ENCODE data around the gene PKNOX2. TPM values are rescaled to one million over a fixed set of nuclear protein-coding genes. Genes with fewer than 3 reads are reported as not detected.

The PKNOX2 gene
- total RNA-seq, 1 experiment from 2014 or later = not detected

DNA sequence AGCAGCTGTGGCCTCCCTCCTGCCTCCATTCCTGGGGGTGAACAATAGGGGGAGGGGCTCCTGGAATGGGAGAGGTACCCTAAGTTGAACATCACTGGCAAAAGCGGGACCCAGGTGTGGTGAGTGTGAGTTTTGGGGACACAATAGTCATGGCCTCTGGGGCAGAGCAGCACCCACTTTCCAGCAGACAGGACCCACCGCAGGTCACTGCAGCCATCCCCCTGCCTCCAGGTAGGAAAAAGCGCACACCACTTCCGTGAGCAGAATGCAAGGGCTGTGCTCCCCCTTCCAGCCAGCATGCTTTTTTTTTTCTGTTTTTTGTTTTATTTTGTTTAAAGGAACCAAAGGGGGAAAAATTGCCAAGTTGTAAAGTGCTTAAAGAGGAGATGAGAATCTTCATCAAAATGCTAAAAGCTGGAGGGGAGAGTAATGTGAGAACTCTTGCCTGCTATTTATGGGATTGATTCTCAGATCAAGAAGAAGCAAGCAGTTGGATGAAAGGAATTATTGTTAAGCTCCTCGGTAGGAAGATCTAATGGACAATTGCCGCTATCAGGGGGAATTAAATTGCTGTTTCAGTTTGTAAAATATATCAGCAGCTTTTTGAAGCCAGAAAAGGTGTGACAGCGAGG, 178.7 kb downstream of the PKNOX2 start:
- Mint-ChIP-seq H3K4me3 (ENCODE audit: low read depth, unreplicated experiment) (no peak overlapping the region), H3K36me3 (ENCODE audit: insufficient read depth, unreplicated experiment) (no peaks in the 10 kb centered on the region), H3K27ac (ENCODE audit: unreplicated experiment) (no peak overlapping the region), H3K27me3 (ENCODE audit: unreplicated experiment) (peaks cover 91% of the 10 kb centered on the region), H3K9me3 (ENCODE audit: low read depth, unreplicated experiment) (no peaks in the 10 kb centered on the region), H3K4me1 (ENCODE audit: low read depth, unreplicated experiment) (no peaks in the 10 kb centered on the region)
- DNase-seq = no peak
- CTCF ChIA-PET = interaction anchor here (0.8 kb wide), 1 partner anchor 382 kb away, joined by 3 read pairs; no protein-coding TSS in a partner anchor
- TF ChIP-seq, protein P1, sequence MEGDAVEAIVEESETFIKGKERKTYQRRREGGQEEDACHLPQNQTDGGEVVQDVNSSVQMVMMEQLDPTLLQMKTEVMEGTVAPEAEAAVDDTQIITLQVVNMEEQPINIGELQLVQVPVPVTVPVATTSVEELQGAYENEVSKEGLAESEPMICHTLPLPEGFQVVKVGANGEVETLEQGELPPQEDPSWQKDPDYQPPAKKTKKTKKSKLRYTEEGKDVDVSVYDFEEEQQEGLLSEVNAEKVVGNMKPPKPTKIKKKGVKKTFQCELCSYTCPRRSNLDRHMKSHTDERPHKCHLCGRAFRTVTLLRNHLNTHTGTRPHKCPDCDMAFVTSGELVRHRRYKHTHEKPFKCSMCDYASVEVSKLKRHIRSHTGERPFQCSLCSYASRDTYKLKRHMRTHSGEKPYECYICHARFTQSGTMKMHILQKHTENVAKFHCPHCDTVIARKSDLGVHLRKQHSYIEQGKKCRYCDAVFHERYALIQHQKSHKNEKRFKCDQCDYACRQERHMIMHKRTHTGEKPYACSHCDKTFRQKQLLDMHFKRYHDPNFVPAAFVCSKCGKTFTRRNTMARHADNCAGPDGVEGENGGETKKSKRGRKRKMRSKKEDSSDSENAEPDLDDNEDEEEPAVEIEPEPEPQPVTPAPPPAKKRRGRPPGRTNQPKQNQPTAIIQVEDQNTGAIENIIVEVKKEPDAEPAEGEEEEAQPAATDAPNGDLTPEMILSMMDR (IDR thresholded peaks at IDR 0.05; ENCODE audit: unreplicated experiment) = no peak
- no TSS peak for BruUV-seq (replicated peaks)
- intact Hi-C loops (cut with micrococcal nuclease; ENCODE audit: unreplicated experiment) = loop anchor here (10.0 kb wide), 1 partner anchor 248 kb away; no protein-coding TSS in a partner anchor

DNA sequence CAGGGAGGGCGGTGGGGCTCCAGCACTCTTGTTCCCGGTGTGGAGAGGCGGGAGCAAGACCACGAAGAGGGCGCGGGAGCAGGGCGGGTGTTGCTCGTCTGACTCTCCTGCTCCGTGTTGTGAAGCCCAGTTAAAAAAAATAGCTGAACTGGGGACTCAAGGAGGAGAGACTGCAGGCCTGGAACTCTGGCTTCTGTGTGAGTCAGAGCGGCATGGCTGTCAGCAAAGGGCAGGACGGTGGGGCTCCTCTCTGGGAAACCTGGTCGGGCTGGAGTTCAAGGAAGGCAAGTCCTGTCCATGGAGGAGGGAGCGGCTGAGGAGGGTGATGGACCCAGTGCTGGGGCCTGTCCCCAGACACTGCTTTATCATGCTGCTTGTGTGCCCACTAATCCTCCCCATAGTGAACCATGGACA, 179.2 kb downstream of the PKNOX2 start:
- TF ChIP-seq, protein P1 (IDR thresholded peaks at IDR 0.05; ENCODE audit: unreplicated experiment) = no peak
- no TSS peak for BruUV-seq (replicated peaks)
- intact Hi-C loops (cut with micrococcal nuclease; ENCODE audit: unreplicated experiment) = loop anchor here (10.0 kb wide), 1 partner anchor 249 kb away; no protein-coding TSS in a partner anchor
- CTCF ChIA-PET = interaction anchor here (0.8 kb wide), 1 partner anchor 383 kb away, joined by 3 read pairs; no protein-coding TSS in a partner anchor
- H3K36me3 Mint-ChIP-seq (ENCODE audit: insufficient read depth, unreplicated experiment) = no peaks in the 10 kb centered on the region
- H3K27me3 Mint-ChIP-seq (ENCODE audit: unreplicated experiment) = peaks cover 88% of the 10 kb centered on the region
- no peak overlapping the region for H3K4me3 Mint-ChIP-seq (ENCODE audit: low read depth, unreplicated experiment)
- H3K4me1 Mint-ChIP-seq (ENCODE audit: low read depth, unreplicated experiment) = no peaks in the 10 kb centered on the region
- no peak overlapping the region for H3K27ac Mint-ChIP-seq (ENCODE audit: unreplicated experiment)
- no peak for DNase-seq
- H3K9me3 Mint-ChIP-seq (ENCODE audit: low read depth, unreplicated experiment) = no peaks in the 10 kb centered on the region

DNA sequence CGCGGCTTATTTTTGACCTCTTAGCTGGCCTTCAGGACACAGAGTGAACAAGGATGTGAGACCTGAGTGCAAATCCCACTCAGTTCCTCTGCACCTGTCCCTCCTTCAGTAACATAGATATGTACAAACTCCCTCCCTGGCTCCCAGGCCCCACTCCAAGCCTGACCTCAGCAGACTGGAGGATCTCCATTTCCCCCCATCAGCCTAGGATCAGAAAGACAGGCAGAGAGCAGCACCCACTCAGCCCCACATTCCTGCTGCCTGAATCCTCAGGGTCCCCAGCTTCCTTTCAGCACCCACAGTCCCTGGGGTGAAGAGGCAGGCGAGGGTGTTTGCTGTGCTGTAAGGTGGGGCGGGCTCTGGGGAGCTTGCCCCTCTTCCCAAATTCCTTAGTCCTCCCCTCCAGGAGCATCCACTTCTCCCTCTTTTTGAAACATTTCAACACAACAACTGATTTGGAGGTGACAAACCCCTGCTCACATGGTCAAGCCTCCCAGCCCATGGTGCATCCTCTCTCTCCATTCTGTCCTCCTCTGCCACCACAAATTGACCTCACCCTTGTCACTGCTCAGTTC, 180.4 kb downstream of the PKNOX2 start:
- no peak overlapping the region for H3K4me3 Mint-ChIP-seq (ENCODE audit: low read depth, unreplicated experiment)
- intact Hi-C loops (cut with micrococcal nuclease; ENCODE audit: unreplicated experiment) = loop anchor here (5.0 to 10.0 kb wide), 3 partner anchors 183 to 383 kb away; partner anchors contain the start of gene PKNOX2
- no peaks in the 10 kb centered on the region for H3K36me3 Mint-ChIP-seq (ENCODE audit: insufficient read depth, unreplicated experiment)
- no TSS peak for BruUV-seq (replicated peaks)
- no peak for DNase-seq
- CTCF ChIA-PET = interaction anchor here (0.7 to 1.1 kb wide), 3 partner anchors 9 to 254 kb away, joined by 3 to 4 read pairs (median 3); no protein-coding TSS in a partner anchor
- H3K4me1 Mint-ChIP-seq (ENCODE audit: low read depth, unreplicated experiment) = no peaks in the 10 kb centered on the region
- TF ChIP-seq, protein P1 (IDR thresholded peaks at IDR 0.05; ENCODE audit: unreplicated experiment) = no peak
- no peaks in the 10 kb centered on the region for H3K9me3 Mint-ChIP-seq (ENCODE audit: low read depth, unreplicated experiment)
- no peak overlapping the region for H3K27ac Mint-ChIP-seq (ENCODE audit: unreplicated experiment)
- H3K27me3 Mint-ChIP-seq (ENCODE audit: unreplicated experiment) = peaks cover 89% of the 10 kb centered on the region

DNA sequence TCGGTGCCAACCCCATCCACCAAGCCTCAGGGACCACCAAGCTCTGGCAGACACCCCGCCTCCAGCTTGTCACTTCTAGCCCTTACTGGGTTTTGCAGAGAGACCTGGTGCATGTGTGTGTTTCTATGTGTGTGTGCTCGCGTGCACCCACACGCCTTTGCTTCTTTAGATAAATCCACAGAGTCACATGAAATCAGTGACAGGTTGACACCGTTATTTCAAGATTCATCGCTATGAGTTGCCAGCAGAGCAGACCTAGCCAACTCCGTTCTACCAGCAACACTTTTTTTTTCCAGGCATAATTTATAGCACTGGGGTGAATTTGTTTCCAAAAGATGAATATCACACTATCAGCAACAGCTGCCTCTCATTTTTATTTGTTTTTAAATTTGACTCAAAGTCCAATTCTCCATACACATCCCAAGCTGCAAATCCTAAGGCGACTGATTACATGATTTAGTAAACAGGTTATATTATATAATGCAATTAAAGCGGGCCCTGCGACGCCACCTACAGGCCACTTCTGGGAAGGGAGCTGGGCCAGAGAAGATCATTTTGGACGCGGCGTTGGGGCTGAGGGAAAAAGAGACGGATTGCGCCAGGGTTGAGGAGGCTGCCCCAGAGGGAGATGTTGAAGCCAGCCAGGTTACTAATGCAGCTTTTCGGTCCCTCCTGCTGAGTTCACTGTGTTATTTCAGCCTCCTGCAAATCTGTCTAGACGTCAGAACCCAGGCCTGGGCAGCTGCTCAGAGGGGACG, 181.0 kb downstream of the PKNOX2 start:
- H3K4me3 Mint-ChIP-seq (ENCODE audit: low read depth, unreplicated experiment) = no peak overlapping the region
- peaks cover 93% of the 10 kb centered on the region for H3K27me3 Mint-ChIP-seq (ENCODE audit: unreplicated experiment)
- BruUV-seq (replicated peaks) = no TSS peak
- TF ChIP-seq, protein P1 (IDR thresholded peaks at IDR 0.05; ENCODE audit: unreplicated experiment) = peak; percentile 47
- no peak overlapping the region for H3K27ac Mint-ChIP-seq (ENCODE audit: unreplicated experiment)
- CTCF ChIA-PET = interaction anchor here (0.6 to 1.7 kb wide), 8 partner anchors 9 to 469 kb away, joined by 3 to 12 read pairs (median 4); partner anchors contain the start of gene PKNOX2
- no peaks in the 10 kb centered on the region for H3K4me1 Mint-ChIP-seq (ENCODE audit: low read depth, unreplicated experiment)
- DNase-seq = peak; percentile 51
- H3K36me3 Mint-ChIP-seq (ENCODE audit: insufficient read depth, unreplicated experiment) = peaks cover 3% of the 10 kb centered on the region
- no peaks in the 10 kb centered on the region for H3K9me3 Mint-ChIP-seq (ENCODE audit: low read depth, unreplicated experiment)
- intact Hi-C loops (cut with micrococcal nuclease; ENCODE audit: unreplicated experiment) = loop anchor here (5.0 to 10.0 kb wide), 3 partner anchors 183 to 383 kb away; partner anchors contain the start of gene PKNOX2
